HG03432 (cell line): ENCODE results near the gene NPB.

Source experiments
- ATAC-seq: cut with Tn5 transposase; IDR thresholded peaks from one replicate; pipeline ENCODE4 v1.9.1; 2021; ENCODE audit warnings: mild to moderate bottlenecking, moderate library complexity; ENCODE audit not compliant: unreplicated experiment

Gene NPB

GRCh38 chr17:81902023-81902652 lies at the start of gene NPB:
Gene NPB, plus strand, starts transcription at chr17:81902238. Its CDS starts 40 bp downstream, at chr17:81902278.
- no peak for ATAC-seq

- ATAC-seq: no peak
Observed at GRCh38 chr17:81854974-81855774, 46.9 kb upstream of the NPB start.

- no peak for ATAC-seq
Observed at GRCh38 chr17:81858170-81858966, 43.7 kb upstream of the NPB start.

DNA sequence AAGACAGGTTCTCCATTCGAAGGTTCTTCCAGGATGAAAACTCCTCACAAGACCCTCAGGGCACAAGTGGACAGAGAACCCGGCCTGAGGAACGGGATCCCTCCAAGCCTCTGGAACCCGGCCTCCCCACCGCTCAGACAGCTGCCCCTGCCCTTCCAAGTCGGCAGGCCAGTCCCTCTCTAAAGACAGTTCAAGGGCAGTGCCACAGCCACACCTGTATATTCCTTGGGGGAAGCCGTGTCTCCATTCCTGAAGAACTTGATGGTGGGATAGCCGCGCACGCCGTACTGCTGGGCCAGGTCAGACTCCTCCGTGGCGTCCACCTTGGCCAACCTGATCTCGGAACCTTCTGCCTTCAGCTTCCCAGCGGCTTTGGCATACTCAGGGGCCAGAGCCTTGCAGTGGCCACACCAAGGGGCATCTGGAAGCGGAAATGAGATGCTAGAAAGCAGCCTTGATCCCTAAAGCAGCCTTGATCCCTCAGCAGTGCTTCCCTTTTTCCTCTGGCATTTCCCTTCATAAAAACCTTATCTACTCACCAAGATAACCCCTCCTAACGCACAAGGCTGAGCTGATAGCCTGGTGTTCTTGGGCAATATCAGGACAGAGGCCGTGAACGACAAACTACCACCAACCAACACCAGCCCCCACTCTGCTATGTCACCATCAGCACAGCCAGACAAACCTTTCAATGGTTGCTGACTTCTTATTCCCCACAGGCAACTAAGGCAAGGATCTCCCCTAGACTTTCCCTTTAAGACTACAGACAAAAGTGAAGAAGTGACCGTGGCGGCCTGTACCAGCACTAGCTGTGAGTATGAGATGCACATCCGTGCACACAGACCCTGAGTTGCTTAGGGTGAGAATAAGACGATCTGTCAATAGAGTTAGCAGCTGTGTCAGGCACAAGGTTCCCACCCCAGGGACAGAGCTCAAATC lies 42.8 kb upstream of the NPB start:
- ATAC-seq: no peak

DNA sequence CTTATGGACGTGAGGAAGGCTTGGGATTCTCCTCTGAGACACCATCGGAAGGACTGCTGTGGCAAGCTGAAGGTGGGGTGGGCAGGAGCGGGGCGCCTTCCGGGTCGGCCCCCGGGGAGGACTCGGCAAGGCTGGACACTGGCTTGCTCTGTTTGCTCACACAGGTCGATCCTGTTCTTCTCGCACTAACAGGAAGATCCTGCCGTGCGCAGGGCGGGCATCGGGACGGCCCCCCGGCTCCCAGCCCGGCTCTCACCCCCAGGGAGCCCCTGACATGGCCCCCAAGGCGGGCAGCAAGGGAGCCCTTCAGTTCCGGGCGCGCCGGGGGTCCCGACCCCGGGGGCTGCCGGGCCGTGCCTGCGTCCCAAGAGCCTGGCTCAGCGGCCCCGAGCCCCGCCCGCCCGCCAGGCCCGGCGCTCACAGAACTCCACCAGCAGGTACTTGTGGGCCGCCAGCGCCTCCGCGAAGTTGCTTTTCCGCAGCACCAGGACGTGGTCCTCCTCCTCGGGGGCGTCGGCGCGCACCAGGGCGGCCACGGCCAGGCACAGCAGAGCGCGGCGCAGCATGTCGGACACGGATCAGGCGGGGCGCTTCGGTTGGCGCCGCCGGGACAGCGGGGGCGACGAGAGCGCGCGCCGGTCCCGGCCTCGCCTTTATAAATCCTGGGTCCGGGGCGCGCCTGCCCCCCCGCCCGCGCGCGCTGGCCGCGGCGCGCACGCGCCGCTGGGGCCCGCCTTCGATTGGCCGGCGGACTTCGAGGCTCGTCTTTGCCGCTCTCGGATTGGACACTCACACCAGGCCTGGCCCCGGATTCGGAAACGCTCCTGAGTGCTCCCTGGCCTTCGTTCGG lies 41.9 kb upstream of the NPB start, which contains the start of gene P4HB:
P4HB (minus strand) TSS at position 630 of the 850 bp plus-strand sequence; CDS start at position 566, 64 bp downstream.
- ATAC-seq: peak; percentile 8

DNA sequence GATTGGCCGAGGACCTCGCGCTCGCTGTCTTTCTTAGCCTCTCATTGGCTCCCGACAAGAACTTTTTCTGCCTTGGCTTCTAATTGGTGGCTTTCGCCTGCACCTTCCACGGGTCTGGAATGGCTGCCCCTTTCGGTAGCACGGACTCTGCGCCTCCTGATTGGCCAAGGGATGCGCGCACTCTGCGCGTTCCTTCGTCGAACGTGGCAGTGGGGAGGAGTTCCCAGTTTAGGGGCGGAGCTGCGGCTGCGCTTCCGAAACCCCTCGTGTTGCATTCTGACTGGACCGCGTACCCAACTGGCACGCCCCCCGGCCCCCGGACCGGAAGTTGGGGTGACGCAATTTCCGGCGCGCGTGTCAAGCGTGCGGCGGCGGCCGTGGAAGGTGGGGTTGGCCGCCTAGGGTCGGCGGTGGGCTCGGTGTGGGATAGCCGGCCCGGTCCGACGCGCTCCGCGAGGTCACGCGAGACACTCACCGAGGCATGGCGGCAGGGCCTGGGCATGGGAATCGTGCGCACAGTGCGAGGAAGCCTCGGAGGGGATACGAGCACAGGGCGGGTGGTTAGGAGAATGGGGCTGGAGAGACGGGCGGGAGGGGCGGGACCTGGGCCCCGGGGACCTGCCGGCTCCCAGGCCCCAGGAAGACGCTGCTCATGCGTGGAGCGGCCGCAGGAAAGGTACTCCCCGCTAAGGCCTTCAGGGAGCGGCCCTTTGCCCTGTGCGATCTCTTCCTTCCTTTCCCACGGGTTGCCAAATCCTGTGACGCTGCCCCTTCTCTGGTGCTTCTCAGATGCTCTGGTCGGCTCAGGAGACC lies 41.1 kb upstream of the NPB start:
- peak; percentile 70 for ATAC-seq

DNA sequence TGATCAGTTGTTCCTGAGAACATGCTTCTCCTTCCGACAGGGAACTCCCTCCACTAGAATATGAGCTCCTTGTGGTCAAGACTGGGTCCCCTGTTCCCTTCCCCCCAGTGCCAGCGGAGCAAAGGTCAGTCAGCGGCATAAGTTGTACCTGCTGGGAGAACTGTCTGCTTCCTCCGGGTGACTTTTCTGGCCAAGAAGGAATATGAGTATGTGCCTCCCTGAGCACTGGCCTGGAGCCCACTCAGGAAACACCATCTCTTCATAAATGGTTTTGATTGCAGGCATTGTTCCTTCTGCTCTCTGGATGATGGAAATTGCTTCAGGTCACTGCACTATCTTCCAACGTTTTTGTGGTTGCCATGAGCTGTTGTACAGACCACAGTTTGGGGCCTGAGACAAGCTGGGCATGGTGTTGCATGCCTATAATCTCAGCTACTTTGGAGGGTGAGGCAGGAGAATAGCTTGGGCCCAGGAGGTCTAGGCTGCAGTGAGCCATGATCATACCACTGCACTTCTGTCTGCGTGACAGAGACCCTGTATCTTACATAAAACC lies 38.8 kb upstream of the NPB start:
- ATAC-seq: no peak

- ATAC-seq: no peak
Observed at GRCh38 chr17:81863833-81864768, 37.9 kb upstream of the NPB start.

- no peak for ATAC-seq
Observed at GRCh38 chr17:81865358-81865732, 36.7 kb upstream of the NPB start.

- ATAC-seq: no peak
Observed at GRCh38 chr17:81865733-81866439, 36.2 kb upstream of the NPB start.

DNA sequence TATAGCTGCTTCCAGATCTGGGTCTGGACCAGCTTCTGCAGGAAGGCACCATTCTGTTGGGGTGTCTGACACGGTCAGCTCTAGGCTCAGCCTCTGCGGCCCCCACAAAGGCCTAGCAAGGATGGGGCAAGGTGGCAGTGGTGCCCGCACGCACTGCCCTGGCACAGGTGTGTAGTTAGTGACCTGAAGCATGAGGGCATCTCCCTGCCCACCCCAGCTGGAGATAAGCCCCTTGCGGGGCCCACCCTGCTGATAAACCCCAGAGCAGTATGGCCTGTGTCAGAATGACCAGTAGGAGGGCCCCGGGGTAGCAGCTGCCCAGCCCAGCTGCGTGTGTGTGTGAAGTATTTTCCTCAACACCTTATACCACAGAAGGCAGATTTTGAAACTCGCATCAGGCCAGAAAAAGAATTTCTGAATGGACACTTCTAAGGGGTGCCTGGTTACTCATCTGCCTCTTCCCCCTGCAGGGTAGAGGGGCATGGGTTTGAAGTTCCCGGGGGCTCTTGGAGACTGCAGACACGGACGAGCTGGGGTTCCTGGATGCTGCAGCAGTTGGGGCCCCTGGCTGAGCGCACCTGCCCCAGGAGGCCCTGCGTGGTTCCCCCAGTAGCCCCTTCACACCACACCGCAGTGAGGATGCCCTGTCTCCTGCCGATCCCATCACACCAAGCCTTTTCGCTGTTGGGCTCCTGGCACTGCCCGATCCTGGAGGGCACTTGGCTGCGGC lies 35.4 kb upstream of the NPB start:
- ATAC-seq: no peak

DNA sequence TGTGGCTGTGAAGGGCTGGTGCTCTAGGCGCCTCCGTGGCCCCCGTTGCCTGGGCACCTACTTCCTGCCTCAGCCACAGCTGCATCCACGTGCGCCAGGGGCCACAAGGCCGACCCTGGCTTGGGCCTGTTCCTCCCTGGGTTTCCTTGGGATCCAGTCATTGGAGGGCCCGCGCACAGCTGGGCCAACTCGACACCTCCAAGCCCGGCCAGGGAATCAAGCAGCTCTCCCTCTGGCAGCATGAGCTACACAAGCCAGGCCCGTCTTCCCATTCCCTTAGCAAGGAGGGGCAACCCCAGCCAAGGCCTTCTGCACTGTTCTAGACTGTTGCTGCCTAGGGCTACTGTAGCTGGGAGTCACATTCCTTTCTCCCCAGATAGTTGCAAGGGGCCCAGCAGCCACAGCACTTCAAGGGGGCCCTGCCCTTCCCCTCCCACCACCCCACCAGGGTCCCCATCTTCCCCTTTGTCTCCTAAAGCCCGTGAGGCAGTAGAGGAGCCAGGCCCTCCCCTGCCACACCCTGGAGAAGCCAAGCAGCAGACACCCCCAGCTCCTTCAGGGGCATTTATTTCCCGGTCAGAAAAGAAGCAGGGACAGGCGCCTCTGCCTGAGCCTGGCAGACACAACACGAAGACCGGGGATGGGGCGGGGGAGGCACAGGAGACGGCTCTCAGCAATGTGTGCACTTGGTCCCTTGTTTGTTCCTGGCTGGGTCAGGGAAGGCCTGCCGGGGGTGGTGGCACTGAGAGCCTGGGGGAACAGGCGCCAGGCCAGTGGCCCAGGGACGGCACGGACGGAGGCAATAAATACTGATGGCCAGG lies 34.7 kb upstream of the NPB start:
- no peak for ATAC-seq

GRCh38 chr17:81867991-81868673 lies 33.9 kb upstream of the NPB start:
- ATAC-seq: no peak

DNA sequence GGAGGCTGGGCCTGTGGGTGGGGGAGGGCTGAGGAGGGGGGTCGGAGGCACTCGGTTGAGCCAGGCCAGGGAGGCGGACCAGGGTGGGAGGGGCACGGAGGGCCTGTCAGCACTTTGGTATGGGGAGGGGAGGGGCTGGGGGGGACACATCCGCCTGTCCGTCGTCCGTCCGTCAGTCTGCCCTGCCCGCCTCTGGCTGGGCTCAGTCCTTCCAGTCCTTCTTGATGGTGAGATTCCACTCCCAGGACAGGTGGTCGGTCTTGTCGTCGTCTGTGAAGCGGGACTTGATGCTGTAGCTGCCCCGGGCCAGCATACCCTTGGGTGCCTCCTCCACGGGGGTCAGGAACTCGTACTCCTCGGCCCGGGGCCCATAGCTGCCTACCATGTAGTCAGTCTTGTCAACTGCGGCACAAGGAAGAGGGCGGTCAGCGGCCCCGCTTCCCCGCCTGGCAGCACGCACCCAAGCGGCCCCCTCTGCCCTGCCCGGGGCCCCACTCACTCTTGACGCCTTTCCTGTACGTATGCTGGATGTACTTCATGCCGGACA lies 33.3 kb upstream of the NPB start:
- no peak for ATAC-seq
